ENCODE results near the gene HPCAL1.
"Not testable (repeated sequence)": the region's sequence is repeated elsewhere in the genome, so short reads cannot be mapped to it uniquely, and the experiment has no call there.

Gene HPCAL1

GRCh38 chr2:10430886-10431622 lies 128.3 kb downstream of the HPCAL1 start:
- DNase-seq, result no peak

- DNase-seq, result no peak
Measured at GRCh38 chr2:10431797-10432196, 129.1 kb downstream of the HPCAL1 start.

- DNase-seq, result no peak
Measured at GRCh38 chr2:10432311-10433181, 129.8 kb downstream of the HPCAL1 start.

- no peak for DNase-seq
Measured at GRCh38 chr2:10433264-10433946, 130.7 kb downstream of the HPCAL1 start.

- DNase-seq, result no peak
Measured at GRCh38 chr2:10433947-10434885, 131.5 kb downstream of the HPCAL1 start.

GRCh38 chr2:10434886-10435819 lies 132.4 kb downstream of the HPCAL1 start:
- no peak for DNase-seq

GRCh38 chr2:10435820-10436204 lies 133.1 kb downstream of the HPCAL1 start:
- DNase-seq, result no peak

- no peak for DNase-seq
Measured at GRCh38 chr2:10436583-10437110, 133.9 kb downstream of the HPCAL1 start.

- no peak for DNase-seq
Measured at GRCh38 chr2:10437806-10438205, 135.1 kb downstream of the HPCAL1 start.

- no peak for DNase-seq
Measured at GRCh38 chr2:10438688-10439087, 136.0 kb downstream of the HPCAL1 start.

- no peak for DNase-seq
Measured at GRCh38 chr2:10439185-10439879, 136.6 kb downstream of the HPCAL1 start.

- DNase-seq, result no peak
Measured at GRCh38 chr2:10439971-10440370, 137.3 kb downstream of the HPCAL1 start.

GRCh38 chr2:10440736-10441135 lies 138.0 kb downstream of the HPCAL1 start:
- DNase-seq, result no peak

GRCh38 chr2:10441948-10442347 lies 139.2 kb downstream of the HPCAL1 start:
- DNase-seq, result no peak

- not testable (repeated sequence) for DNase-seq
Measured at GRCh38 chr2:10442469-10443126, 139.9 kb downstream of the HPCAL1 start.

GRCh38 chr2:10444463-10444862 lies 141.8 kb downstream of the HPCAL1 start:
- DNase-seq, result no peak

GRCh38 chr2:10446631-10447030 lies 143.9 kb downstream of the HPCAL1 start:
- no peak for DNase-seq

- no peak for DNase-seq
Measured at GRCh38 chr2:10447300-10447894, 144.7 kb downstream of the HPCAL1 start.

GRCh38 chr2:10447895-10448575 lies 145.3 kb downstream of the HPCAL1 start, which contains the start of gene ODC1:
TSS of gene ODC1 (minus strand) at chr2:10448327. CDS start at chr2:10445032, 3,295 bp downstream.
- DNase-seq, result peak; percentile 32

Measured in SIG-M5 (cell line).